ENCODE results near the gene SLC35F6. TPM values are rescaled to one million over a fixed set of nuclear protein-coding genes. Genes with fewer than 3 reads are reported as not detected.

SLC35F6 gene
- total and polyA plus RNA-seq, 9 of the 15 experiments (the other 6 are each of a cell fraction or from before 2014, with no cell fraction given): 11.9 to 47.3 (median 22.5) TPM

- 0 out of 4 replicates have a peak, but pooled peaks of 1 of the 2 experiments have one; percentile 24 for TF ChIP-seq UBTF (IDR thresholded peaks at IDR 0.05; ENCODE audit: borderline replicate concordance in 1 of 2, low read depth in 2 of 2, low read length in 2 of 2)
- TF ChIP-seq SMAD4 (CRISPR knock-in tag; conservative IDR thresholded peaks at IDR 0.05): peak; percentile 58; the same call in 1 of the 2 replicates
- no peak for TF ChIP-seq LARP7 (IDR thresholded peaks at IDR 0.05)
- TF ChIP-seq SRF (CRISPR knock-in tag; IDR thresholded peaks at IDR 0.05): no peak
- no peak for TF ChIP-seq USF2 (CRISPR knock-in tag; IDR thresholded peaks at IDR 0.05)
- no peak for TF ChIP-seq ZNF511 (CRISPR knock-in tag; IDR thresholded peaks at IDR 0.05)
- TF ChIP-seq DMBX1 (CRISPR knock-in tag; IDR thresholded peaks at IDR 0.05; ENCODE audit: borderline replicate concordance): peak; percentile 65; the same call in 1 of the 2 replicates
- TF ChIP-seq BHLHE40 (IDR thresholded peaks at IDR 0.05; ENCODE audit: low read length): peak; percentile 72
- TF ChIP-seq ELK3 (CRISPR knock-in tag; IDR thresholded peaks at IDR 0.05): no peak
- TF ChIP-seq THAP12 (CRISPR knock-in tag; IDR thresholded peaks at IDR 0.05): no peak
- 0 out of 4 replicates have a peak, but pooled peaks of 1 of the 2 experiments have one; percentile 10 for TF ChIP-seq TEAD1 (CRISPR knock-in tag; IDR thresholded peaks at IDR 0.05)
- no peak for TF ChIP-seq ZNF324 (CRISPR knock-in tag; IDR thresholded peaks at IDR 0.05)
- peak; percentile 15; the same call in 1 of the 2 replicates for TF ChIP-seq CTBP1 (IDR thresholded peaks at IDR 0.05; ENCODE audit: borderline replicate concordance)
- TF ChIP-seq NFRKB (IDR thresholded peaks at IDR 0.05; ENCODE audit: low read depth): no peak
- TF ChIP-seq HNRNPL (IDR thresholded peaks at IDR 0.05; ENCODE audit: low read depth, low read length): no peak
- 0 out of 2 replicates have a peak, but pooled peaks have one; percentile 18 for TF ChIP-seq HDAC2 (IDR thresholded peaks at IDR 0.05)
- TF ChIP-seq VEZF1 (CRISPR knock-in tag; IDR thresholded peaks at IDR 0.05): peak; percentile 34; the same call in 1 of the 2 replicates
Measured at GRCh38 chr2:26772064-26773001, 8.2 kb downstream of the SLC35F6 start (continued).

Data from K562 (cell line).